ENCODE data around the gene TMEM51.
"Not testable (repeated sequence)": the region's sequence is repeated elsewhere in the genome, so short reads cannot be mapped to it uniquely, and the experiment has no call there.

TMEM51 gene

DNA sequence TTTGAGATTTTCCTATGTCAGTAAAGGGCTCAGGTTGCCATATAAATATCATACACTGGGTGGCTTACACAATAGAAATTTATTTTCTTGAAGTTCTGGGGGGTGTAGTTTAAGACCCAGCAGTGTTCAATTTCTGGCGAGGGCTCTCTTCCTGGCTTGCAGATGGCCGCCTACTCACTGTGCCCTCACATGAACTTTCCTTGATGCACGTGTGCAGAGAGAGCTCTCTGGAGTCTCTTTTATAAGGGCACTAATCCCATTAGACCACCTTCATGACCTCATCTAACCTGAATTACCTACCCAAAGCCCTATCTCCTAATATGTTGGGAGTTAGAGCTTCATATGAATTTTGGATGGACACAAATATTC, 21.1 kb downstream of the TMEM51 start:
- H3K4me3 ChIP-seq (ENCODE audit: low read depth, low read length) = no peak overlapping the region
- TF ChIP-seq POLR2A (IDR thresholded peaks at IDR 0.05; ENCODE audit: extremely low read depth, insufficient read length) = no peak
- TF ChIP-seq, protein P1, sequence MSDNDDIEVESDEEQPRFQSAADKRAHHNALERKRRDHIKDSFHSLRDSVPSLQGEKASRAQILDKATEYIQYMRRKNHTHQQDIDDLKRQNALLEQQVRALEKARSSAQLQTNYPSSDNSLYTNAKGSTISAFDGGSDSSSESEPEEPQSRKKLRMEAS (IDR thresholded peaks at IDR 0.05; ENCODE audit: low read depth, low read length) = no peak
- TF ChIP-seq MYC (IDR thresholded peaks at IDR 0.05; ENCODE audit: low read depth, low read length) = no peak
- TF ChIP-seq, protein P2, sequence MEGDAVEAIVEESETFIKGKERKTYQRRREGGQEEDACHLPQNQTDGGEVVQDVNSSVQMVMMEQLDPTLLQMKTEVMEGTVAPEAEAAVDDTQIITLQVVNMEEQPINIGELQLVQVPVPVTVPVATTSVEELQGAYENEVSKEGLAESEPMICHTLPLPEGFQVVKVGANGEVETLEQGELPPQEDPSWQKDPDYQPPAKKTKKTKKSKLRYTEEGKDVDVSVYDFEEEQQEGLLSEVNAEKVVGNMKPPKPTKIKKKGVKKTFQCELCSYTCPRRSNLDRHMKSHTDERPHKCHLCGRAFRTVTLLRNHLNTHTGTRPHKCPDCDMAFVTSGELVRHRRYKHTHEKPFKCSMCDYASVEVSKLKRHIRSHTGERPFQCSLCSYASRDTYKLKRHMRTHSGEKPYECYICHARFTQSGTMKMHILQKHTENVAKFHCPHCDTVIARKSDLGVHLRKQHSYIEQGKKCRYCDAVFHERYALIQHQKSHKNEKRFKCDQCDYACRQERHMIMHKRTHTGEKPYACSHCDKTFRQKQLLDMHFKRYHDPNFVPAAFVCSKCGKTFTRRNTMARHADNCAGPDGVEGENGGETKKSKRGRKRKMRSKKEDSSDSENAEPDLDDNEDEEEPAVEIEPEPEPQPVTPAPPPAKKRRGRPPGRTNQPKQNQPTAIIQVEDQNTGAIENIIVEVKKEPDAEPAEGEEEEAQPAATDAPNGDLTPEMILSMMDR (IDR thresholded peaks at IDR 0.05; ENCODE audit: low read depth, low read length) = no peak
- no peak for DNase-seq (ENCODE audit: low read depth)

DNA sequence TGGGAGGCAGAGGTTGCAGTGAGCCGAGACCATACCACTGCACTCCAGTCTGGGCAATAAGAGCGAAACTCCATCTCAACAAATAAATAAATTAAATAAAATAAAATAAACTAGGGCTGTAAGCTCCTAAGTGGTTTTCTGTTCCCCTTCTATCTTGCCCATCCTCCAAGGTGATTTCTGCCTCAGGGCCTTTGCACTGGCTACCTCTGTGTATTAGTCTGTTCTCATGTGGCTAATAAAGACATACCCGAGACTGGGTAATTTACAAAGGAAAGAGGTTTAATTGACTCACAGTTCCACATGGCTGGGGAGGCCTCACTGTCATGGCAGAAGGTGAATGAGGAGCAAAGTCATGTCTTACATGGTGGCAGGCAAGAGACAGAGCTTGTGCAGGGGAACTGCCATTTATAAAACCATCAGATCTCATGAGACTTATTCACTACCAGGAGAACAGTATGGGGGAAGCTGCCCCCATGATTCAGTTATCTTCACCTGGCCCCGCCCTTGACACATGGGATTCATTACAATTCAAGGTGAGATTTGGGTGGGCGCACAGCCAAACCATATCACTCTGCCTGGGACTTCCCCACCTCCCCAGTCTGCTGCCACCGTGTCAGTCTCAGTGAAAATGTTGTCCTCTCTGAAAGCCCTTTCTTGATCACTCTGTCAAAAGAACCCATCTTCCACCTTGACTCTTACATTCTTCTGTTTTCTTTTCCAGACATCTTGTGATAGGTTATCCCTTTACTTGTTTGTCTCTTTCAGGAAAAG, 22.0 kb downstream of the TMEM51 start:
- H3K4me3 ChIP-seq (ENCODE audit: low read depth, low read length); DNase-seq (ENCODE audit: low read depth): not testable (repeated sequence)

DNA sequence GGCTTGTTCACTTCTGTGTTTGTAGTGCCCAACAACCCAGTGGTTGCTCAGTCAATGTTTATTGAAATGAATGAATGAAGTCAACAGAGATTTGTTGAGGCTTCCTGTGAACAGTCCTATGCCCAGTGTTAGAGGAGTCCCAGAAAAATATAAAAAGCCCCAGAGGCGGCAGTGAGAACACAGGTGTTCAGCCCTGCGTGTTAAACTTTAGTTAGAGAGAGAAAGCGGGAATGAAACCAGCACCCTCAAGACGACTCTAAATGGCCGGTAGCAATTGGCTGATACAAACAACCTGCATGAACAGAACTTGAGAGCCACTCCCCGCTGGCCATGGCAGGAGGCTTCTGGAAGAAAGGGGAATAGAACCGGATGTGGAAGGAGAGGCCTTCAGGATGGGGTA, 22.6 kb downstream of the TMEM51 start:
- H3K4me3 ChIP-seq (ENCODE audit: low read depth, low read length) = no peak overlapping the region
- no peak for DNase-seq (ENCODE audit: low read depth)
- TF ChIP-seq POLR2A (IDR thresholded peaks at IDR 0.05; ENCODE audit: extremely low read depth, insufficient read length) (no peak), MYC (IDR thresholded peaks at IDR 0.05; ENCODE audit: low read depth, low read length) (no peak)
- TF ChIP-seq, protein P1 (IDR thresholded peaks at IDR 0.05; ENCODE audit: low read depth, low read length) = no peak
- TF ChIP-seq, protein P2 (IDR thresholded peaks at IDR 0.05; ENCODE audit: low read depth, low read length) = no peak

DNA sequence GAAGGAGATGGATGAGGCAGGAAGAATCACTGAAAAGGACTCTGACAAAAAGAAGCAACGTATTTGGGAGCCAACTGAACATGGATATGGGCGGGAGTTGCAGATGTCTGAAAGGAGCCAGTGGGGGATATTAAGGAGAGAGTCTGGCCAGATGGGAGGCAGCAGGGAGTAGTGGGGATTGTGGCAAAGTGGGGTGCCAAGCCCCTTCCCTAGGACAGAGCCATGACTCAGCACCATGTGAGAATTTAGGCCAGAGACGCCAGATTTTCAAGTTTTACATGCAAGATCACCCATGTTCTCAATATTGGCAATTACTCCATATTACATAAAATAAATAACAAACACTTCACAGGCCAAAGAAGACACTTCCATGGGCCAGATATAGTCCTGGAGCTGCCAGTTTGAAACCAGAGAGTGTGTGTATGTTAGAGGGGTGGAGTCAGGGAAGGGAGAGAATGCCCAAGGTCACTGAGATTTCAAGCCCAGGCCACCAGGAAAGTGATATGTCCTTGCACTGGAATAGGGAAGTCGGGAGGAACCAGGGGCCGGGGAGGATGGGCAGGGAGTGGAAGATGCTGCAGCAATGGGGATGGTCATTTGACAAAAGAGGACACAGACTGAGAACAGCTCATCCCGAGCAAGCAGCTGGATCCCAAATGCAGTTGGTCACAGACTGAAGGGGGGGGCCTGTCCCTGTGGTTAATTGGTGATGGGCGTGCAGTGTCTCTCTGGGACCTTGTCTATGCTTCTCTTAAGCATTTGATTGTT, 23.5 kb downstream of the TMEM51 start:
- no peak for TF ChIP-seq POLR2A (IDR thresholded peaks at IDR 0.05; ENCODE audit: extremely low read depth, insufficient read length)
- no peak for TF ChIP-seq MYC (IDR thresholded peaks at IDR 0.05; ENCODE audit: low read depth, low read length)
- TF ChIP-seq, protein P2 (IDR thresholded peaks at IDR 0.05; ENCODE audit: low read depth, low read length) = no peak
- TF ChIP-seq, protein P1 (IDR thresholded peaks at IDR 0.05; ENCODE audit: low read depth, low read length) = no peak
- no peak overlapping the region for H3K4me3 ChIP-seq (ENCODE audit: low read depth, low read length)
- no peak for DNase-seq (ENCODE audit: low read depth)

DNA sequence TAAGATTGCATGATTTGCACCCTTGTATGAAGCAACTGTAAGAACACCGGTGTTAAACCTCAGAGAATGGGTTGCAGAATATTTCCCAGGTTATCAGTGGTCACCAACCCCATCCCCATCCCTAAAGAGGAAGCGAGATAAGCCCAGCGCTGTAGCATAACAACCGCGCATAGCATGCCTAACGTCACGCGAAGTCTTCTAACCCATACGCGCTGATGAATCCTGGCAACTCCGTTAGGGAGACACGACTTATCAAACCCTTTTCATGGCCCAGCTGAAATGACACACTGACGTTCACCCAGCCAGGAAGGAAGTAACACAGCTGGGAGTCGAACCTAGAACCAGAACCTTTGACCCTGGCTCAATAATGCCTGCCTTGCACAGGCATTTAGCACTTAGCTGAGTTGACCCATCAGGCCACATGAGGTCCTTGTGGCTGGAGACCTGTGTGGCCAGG, 24.2 kb downstream of the TMEM51 start:
- peak; percentile 19 for DNase-seq (ENCODE audit: low read depth)

More for the DNA sequence above, 24.2 kb downstream of the TMEM51 start:
- no peak overlapping the region for H3K4me3 ChIP-seq (ENCODE audit: low read depth, low read length)
- no peak for TF ChIP-seq POLR2A (IDR thresholded peaks at IDR 0.05; ENCODE audit: extremely low read depth, insufficient read length)
- TF ChIP-seq, protein P2 (IDR thresholded peaks at IDR 0.05; ENCODE audit: low read depth, low read length) = no peak
- TF ChIP-seq, protein P1 (IDR thresholded peaks at IDR 0.05; ENCODE audit: low read depth, low read length) = no peak
- no peak for TF ChIP-seq MYC (IDR thresholded peaks at IDR 0.05; ENCODE audit: low read depth, low read length)
